OCI-LY3 (cell line): Measurements from ENCODE around the gene ODF2L.

ENCODE experiments used
- H2AFZ ChIP-seq: fragments of 200-600, 300-600 bp; shearing (Covaris generic); 2 replicates; pipeline ENCODE4 v1.6.0; 2014; ENCODE audit warnings: antibody characterized with exemption, low read depth, low read length
- H3K27ac ChIP-seq: fragments of 200-600, 300-600 bp; sonication (generic); 2 replicates; pipeline ENCODE4 v1.5.1; 2014; ENCODE audit warnings: mild to moderate bottlenecking, low read length, moderate library complexity, mixed read lengths
- H3K27me3 ChIP-seq: fragments of 200-600, 300-600 bp; sonication (generic); 2 replicates; pipeline ENCODE4 v1.6.1; 2014; ENCODE audit warnings: low read depth, low read length, mixed read lengths
- H3K36me3 ChIP-seq: fragments of 200-600, 300-600 bp; sonication (generic); replicated peaks from 2 replicates; pipeline ENCODE3; 2014; ENCODE audit warnings: low read depth, low read length, mixed read lengths
- H3K4me1 ChIP-seq: fragments of 300-600, 200-600 bp; sonication (generic); 2 replicates; pipeline ENCODE4 v1.6.1; 2014; ENCODE audit warnings: low read length, mixed read lengths
- H3K4me2 ChIP-seq: fragments of 200-600, 300-600 bp; sonication (generic); 2 replicates; pipeline ENCODE4 v1.6.1; 2014; ENCODE audit warnings: low read length, mixed read lengths
- H3K4me3 ChIP-seq: fragments of 300-600, 200-600 bp; sonication (generic); 2 replicates; pipeline ENCODE4 v1.5.1; 2014; ENCODE audit warnings: antibody characterized with exemption, mild to moderate bottlenecking, low read length, moderate library complexity
- H3K79me2 ChIP-seq: fragments of 300-600, 200-600 bp; shearing (Covaris generic); 2 replicates; pipeline ENCODE4 v1.6.1; 2014; ENCODE audit warnings: mild to moderate bottlenecking, low read length, mixed read lengths
- H3K9ac ChIP-seq: fragments of 300-600, 200-600 bp; shearing (Covaris generic); 2 replicates; pipeline ENCODE4 v1.6.0; 2014; ENCODE audit warnings: mild to moderate bottlenecking, low read length, moderate library complexity
- H3K9me3 ChIP-seq: fragments of 200-600, 300-600 bp; shearing (Covaris generic); 2 replicates; pipeline ENCODE4 v1.6.1; 2014; ENCODE audit warnings: low read length, mixed read lengths; ENCODE audit not compliant: insufficient read depth
- H4K20me1 ChIP-seq: fragments of 200-600, 300-600 bp; sonication (generic); 2 replicates; pipeline ENCODE4 v1.6.1; 2016; ENCODE audit warnings: low read length, mixed read lengths; ENCODE audit not compliant: insufficient read depth
- CTCF ChIP-seq: fragments of 200-600, 300-600 bp; sonication (generic); IDR thresholded peaks from 2 replicates; pipeline ENCODE4 v1.5.1; 2014; ENCODE audit warnings: antibody characterized with exemption, low read length, low read depth
- EZH2phosphoT487 ChIP-seq: fragments of 200-600 bp; shearing (Covaris generic); IDR thresholded peaks from 2 replicates; pipeline ENCODE4 v1.6.1; 2018; ENCODE audit warnings: antibody characterized with exemption, mixed run types, low read depth

The ODF2L gene

GRCh38 chr1:86370601-86371022, 25.5 kb downstream of the ODF2L start:
- TF ChIP-seq EZH2phosphoT487: no peak
- no peak for TF ChIP-seq CTCF
- no peaks in the 10 kb centered on the region for H3K27me3 ChIP-seq
- no peaks in the 10 kb centered on the region for H3K9me3 ChIP-seq
- no peaks in the 10 kb centered on the region for H3K79me2 ChIP-seq
- peaks cover 8% of the 10 kb centered on the region for H3K4me1 ChIP-seq
- H3K9ac ChIP-seq: no peak overlapping the region
- no peaks in the 10 kb centered on the region for H4K20me1 ChIP-seq
- H3K4me3 ChIP-seq: no peak overlapping the region
- no peak overlapping the region for H2AFZ ChIP-seq
- no peak overlapping the region for H3K27ac ChIP-seq
- no peaks in the 10 kb centered on the region for H3K36me3 ChIP-seq
- H3K4me2 ChIP-seq: no peak overlapping the region

- Histone ChIP-seq H3K4me1 (peaks cover 9% of the 10 kb centered on the region), H3K27ac (no peak overlapping the region), H3K4me2 (no peak overlapping the region), H3K79me2 (no peaks in the 10 kb centered on the region), H4K20me1 (no peaks in the 10 kb centered on the region), H3K9me3 (no peaks in the 10 kb centered on the region), H3K36me3 (no peaks in the 10 kb centered on the region), H3K4me3 (no peak overlapping the region), H2AFZ (no peak overlapping the region), H3K27me3 (no peaks in the 10 kb centered on the region), H3K9ac (no peak overlapping the region)
- TF ChIP-seq EZH2phosphoT487 (no peak), CTCF (no peak)
Observed at GRCh38 chr1:86365896-86366295, 30.2 kb downstream of the ODF2L start.

GRCh38 chr1:86362807-86363206, 33.3 kb downstream of the ODF2L start:
- no peaks in the 10 kb centered on the region for H3K79me2 ChIP-seq
- H2AFZ ChIP-seq: no peak overlapping the region
- H3K27me3 ChIP-seq: no peaks in the 10 kb centered on the region
- no peak overlapping the region for H3K27ac ChIP-seq
- no peak overlapping the region for H3K4me2 ChIP-seq
- no peak overlapping the region for H3K4me3 ChIP-seq
- TF ChIP-seq CTCF: no peak
- no peak for TF ChIP-seq EZH2phosphoT487
- no peak overlapping the region for H3K9ac ChIP-seq
- H3K9me3 ChIP-seq: no peaks in the 10 kb centered on the region
- peaks cover 5% of the 10 kb centered on the region for H3K4me1 ChIP-seq
- H3K36me3 ChIP-seq: no peaks in the 10 kb centered on the region
- H4K20me1 ChIP-seq: no peaks in the 10 kb centered on the region

- Histone ChIP-seq H3K4me2 (no peak overlapping the region), H3K27me3 (no peaks in the 10 kb centered on the region), H3K79me2 (no peaks in the 10 kb centered on the region), H3K27ac (no peak overlapping the region), H3K9ac (no peak overlapping the region), H3K9me3 (no peaks in the 10 kb centered on the region), H4K20me1 (no peaks in the 10 kb centered on the region), H3K4me1 (no peaks in the 10 kb centered on the region), H3K4me3 (no peak overlapping the region), H2AFZ (no peak overlapping the region), H3K36me3 (no peaks in the 10 kb centered on the region)
- TF ChIP-seq CTCF: no peak
- no peak for TF ChIP-seq EZH2phosphoT487
Observed at GRCh38 chr1:86357796-86358195, 38.3 kb downstream of the ODF2L start.
